Urinary bladder (tissue), 4 donors: Measurements from ENCODE around the gene MIEN1. TPM values are rescaled to one million over a fixed set of nuclear protein-coding genes. Genes with fewer than 3 reads are reported as not detected.

Experiments used
- DNase-seq: peaks from one replicate; pipeline ENCODE4 v3.0.0-alpha.2; 2015; ENCODE audit errors: extremely low spot score
- H3K27ac ChIP-seq: one replicate; pipeline ENCODE4 v1.5.1; 2013; ENCODE audit warnings: low read depth, mild to moderate bottlenecking, moderate library complexity
- H3K36me3 ChIP-seq: one replicate; pipeline ENCODE4 v1.6.1; 2013; ENCODE audit warnings: mild to moderate bottlenecking, moderate library complexity; ENCODE audit not compliant: insufficient read depth
- H3K4me1 ChIP-seq: one replicate; pipeline ENCODE4 v1.6.1; 2013; ENCODE audit warnings: mild to moderate bottlenecking, moderate library complexity; ENCODE audit not compliant: insufficient read depth
- H3K4me3 ChIP-seq: one replicate; pipeline ENCODE4 v1.5.1; 2013; ENCODE audit warnings: low read depth, low read length
- WGBS: extraction: QIAGEN DNeasy Blood & Tissue Kit; methylation state at CpG from one replicate; pipeline ENCODE4 v1.1.7; 2013; 5-methylcytosine and 5-hydroxymethylcytosine counted together
- polyA plus RNA-seq: library from polyadenylated mRNA; stranded (reverse); fragments of 200-250 nt; gene quantifications from one replicate; pipeline ENCODE4 v1.2.3, GENCODE V29; 2013
- total RNA-seq: library from RNA; depleted of rRNA; stranded (reverse); fragments of >200 nt; gene quantifications from one replicate; pipeline ENCODE4 v1.2.3, GENCODE V29; 2014
- donor health status: healthy with polysubstance abuse.
- donor health status: healthy.

Gene MIEN1
- total and polyA plus RNA-seq, 2 donors = 7.9 to 60.5 TPM

DNA sequence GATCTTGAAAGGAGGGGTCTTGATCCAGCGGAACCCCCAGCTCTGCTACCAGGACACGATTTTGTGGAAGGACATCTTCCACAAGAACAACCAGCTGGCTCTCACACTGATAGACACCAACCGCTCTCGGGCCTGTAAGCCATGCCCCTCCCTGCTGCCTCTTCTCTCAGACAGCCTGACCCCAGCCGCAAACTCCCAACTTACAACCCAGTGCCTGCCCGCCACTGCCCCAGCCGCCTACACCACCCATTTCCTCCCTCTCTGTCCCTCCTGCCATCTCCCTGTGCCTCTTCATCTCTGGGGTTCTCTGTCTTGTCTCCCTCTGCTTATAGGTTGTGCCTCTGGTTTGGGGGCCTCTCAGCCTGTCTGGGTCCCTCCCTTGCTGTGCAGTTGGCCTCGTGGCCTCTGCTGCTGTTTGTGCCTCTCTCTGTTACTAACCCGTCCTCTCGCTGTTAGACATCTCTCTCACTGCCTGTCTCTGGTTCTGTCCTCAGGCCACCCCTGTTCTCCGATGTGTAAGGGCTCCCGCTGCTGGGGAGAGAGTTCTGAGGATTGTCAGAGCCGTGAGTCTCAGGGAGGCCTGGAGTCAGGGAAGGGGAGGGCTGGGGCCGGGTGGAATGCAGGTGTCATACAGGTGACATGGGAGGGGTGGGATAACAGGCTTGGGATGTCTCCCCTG is 20.9 kb downstream of the MIEN1 start:
- Histone ChIP-seq H3K4me1 (peaks cover 3% of the 10 kb centered on the region), H3K4me3 (no peak overlapping the region), H3K36me3 (peaks cover 2% of the 10 kb centered on the region), H3K27ac (no peak overlapping the region)
- no peak for DNase-seq
- WGBS = 87% methylated on average over 14 of the region's 14 CpGs

DNA sequence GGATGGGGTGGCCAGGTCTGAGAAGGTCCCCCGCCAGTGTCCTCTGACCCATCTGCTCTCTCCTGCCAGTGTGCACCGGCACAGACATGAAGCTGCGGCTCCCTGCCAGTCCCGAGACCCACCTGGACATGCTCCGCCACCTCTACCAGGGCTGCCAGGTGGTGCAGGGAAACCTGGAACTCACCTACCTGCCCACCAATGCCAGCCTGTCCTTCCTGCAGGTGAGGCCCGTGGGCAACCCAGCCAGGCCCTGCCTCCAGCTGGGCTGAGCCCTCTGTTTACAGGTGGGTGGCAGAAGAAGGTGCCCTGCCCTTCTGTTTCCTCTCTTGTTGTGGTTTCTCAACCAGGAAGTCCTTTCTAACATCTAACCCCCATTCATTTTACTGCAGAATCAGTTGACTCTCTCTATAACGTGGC is 23.4 kb downstream of the MIEN1 start:
- Histone ChIP-seq H3K4me1 (peaks cover 3% of the 10 kb centered on the region), H3K36me3 (peaks cover 2% of the 10 kb centered on the region), H3K4me3 (no peak overlapping the region), H3K27ac (no peak overlapping the region)
- WGBS = 83% methylated on average over 7 of the region's 7 CpGs
- DNase-seq = no peak

DNA sequence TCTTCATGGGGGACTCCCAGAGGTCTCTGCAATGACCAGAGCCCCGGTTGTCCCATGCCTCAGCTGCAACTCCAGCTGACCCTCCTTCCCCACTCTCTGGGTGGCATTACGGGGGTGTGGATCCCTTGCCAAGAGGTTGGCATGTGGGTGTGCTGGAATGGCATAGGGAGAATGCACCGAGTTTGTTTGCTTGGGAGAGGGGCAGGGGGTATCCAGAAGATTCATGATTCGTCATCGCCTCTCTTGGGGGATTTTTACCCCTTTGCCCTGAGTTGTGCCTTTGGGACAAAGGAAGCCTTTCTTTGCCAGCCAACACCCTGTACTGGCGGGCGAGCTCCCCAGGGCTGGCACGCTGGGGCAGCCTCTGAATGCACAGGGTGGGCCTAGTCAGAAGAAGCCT is 23.9 kb downstream of the MIEN1 start:
- DNase-seq = no peak
- no peak overlapping the region for H3K4me3 ChIP-seq
- 77% methylated on average over 8 of the region's 8 CpGs for WGBS
- H3K27ac ChIP-seq = peak overlapping the region; percentile 35
- H3K4me1 ChIP-seq = peaks cover 3% of the 10 kb centered on the region
- H3K36me3 ChIP-seq = peaks cover 2% of the 10 kb centered on the region

DNA sequence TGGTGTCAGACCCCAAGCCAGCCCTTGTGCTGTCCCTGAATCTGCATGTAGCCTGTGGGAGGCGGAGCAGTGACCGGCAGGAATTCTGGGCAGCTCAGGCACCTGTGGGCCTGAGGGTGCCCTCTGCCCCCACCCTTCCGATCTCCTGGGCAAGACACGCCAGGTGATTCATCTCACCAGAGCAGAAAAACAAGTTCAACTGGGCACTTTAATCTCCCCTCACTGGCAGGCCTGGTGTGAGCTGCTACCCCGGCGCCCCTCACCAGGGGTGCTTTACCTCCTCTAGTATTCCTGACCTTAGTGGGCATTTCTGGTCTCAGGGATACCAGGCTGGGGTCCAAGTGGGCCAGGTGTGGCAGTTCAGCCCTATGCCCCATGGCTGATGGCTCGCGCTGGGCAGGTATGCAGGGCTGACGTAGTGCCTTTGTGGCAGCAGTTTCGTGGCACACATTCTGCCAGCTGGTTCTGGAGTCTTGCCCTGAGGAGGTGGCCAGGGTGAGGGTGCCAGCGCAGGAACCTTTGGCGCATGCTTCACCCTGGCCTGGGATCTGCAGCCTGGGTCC is 24.5 kb downstream of the MIEN1 start:
- Histone ChIP-seq H3K36me3 (peaks cover 2% of the 10 kb centered on the region), H3K4me3 (no peak overlapping the region), H3K4me1 (peaks cover 3% of the 10 kb centered on the region), H3K27ac (peak overlapping the region; percentile 40)
- DNase-seq = no peak
- 82% methylated on average over 12 of the region's 12 CpGs for WGBS

DNA sequence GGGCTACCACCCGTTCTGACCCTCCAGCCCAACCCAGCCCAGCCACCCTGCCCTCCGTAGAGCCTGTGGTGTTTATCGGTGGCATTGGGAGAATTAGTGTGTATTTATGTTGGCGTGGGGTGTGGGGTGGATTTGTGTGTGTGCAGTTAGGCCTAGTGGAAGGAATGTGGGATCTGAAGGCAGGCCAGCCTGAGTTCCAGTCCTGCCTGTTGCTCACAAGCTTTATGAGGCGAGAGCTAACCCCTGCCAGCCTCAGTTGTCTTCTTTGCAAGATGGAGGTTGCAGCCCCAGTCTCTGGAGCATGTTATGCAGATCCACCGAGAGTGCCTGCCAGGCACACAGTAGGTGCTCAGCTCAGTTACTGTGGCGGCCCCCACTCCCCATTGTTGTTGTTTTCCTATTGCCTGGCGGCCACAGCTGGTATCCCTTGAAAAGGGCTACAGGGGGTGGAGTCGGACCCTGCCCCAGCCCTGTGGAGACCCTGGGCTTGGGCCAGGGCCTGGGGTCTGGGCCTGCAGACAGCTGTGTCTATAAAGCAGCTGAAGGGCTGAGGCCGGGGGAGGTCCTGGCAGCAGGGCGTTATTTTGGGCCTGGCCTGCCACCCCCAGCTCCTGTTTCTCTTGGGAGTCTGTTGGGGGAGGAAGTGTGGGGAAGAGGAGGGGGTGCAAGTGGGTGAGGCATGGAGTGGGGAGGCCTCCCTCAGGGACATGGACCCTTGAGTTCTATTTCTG is 25.3 kb downstream of the MIEN1 start:
- H3K4me3 ChIP-seq = no peak overlapping the region
- 44% methylated on average over 11 of the region's 11 CpGs for WGBS
- DNase-seq = no peak
- H3K36me3 ChIP-seq = peaks cover 2% of the 10 kb centered on the region
- H3K4me1 ChIP-seq = peaks cover 3% of the 10 kb centered on the region
- H3K27ac ChIP-seq = peak overlapping the region; percentile 40

DNA sequence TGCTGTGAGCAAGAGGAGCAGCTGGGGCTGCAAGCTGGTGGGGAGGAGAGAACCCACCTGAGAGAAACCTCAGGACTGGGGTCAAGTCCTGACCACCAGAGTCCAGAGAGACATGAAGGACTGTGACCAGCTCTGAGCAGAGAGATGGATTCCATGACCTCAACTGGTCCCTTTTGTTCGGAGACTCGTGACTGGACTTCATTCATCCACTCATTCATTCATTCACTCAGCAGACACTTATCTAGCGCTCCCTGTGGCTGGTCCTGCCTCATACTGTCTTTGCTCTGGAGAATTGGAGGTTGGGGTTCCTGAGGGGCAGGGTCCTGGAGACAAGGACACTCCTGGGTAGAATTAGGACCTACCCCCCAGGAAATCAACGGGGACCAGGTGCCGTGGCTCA is 26.4 kb downstream of the MIEN1 start:
- H3K4me1 ChIP-seq = peaks cover 3% of the 10 kb centered on the region
- WGBS = 89% methylated on average over 5 of the region's 5 CpGs
- H3K4me3 ChIP-seq = no peak overlapping the region
- H3K36me3 ChIP-seq = peaks cover 2% of the 10 kb centered on the region
- no peak for DNase-seq
- peak overlapping the region; percentile 45 for H3K27ac ChIP-seq

DNA sequence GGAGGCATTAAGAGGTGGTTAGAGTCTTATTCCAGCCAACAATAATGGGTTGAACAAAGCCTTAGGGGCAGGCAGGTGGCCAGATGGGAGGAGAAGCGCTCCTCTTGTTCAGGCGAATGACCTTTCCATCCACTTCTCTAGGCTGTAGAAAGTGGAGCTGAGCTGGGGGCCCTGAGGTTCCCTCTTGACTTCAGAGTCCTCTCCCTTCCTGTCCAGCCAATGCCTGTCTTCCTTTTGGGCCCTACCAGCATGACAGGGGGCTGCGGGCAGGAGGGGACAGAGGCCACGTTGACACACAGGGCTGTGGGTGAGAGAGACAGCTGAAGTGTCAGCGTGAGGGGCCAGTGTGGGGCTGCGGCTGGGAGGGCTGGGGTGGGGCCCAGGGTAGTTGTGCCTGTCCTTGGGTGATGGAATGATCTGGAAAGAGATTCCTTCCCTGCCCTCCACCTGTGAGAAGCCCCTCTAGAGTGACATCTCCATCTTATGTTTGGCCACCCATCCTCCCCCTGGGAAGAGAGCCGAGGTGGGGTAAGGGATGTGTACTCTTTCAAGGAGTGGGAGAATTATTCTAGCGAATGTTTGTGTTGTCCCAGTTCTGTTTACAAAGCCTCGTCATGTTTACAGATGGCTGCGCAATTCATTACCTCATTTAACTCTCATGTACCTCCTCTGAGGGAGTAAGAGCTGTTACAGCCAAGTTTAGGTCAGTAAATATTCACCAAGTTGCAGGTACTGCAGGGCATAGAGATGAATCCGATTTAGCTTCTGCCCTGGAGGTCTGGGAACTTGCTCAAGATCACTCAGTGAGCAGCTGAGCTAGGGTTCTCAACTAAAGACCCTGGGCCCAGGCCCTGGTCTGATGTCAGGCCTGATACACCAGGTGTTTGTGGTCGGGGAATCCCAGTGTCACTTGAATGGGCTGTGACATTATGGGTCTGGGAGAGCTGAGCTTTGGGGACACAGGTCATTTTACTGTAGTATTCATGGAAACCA is 27.1 kb downstream of the MIEN1 start:
- 48% methylated on average over 12 of the region's 12 CpGs for WGBS
- no peaks in the 10 kb centered on the region for H3K36me3 ChIP-seq
- peaks cover 3% of the 10 kb centered on the region for H3K4me1 ChIP-seq

DNA sequence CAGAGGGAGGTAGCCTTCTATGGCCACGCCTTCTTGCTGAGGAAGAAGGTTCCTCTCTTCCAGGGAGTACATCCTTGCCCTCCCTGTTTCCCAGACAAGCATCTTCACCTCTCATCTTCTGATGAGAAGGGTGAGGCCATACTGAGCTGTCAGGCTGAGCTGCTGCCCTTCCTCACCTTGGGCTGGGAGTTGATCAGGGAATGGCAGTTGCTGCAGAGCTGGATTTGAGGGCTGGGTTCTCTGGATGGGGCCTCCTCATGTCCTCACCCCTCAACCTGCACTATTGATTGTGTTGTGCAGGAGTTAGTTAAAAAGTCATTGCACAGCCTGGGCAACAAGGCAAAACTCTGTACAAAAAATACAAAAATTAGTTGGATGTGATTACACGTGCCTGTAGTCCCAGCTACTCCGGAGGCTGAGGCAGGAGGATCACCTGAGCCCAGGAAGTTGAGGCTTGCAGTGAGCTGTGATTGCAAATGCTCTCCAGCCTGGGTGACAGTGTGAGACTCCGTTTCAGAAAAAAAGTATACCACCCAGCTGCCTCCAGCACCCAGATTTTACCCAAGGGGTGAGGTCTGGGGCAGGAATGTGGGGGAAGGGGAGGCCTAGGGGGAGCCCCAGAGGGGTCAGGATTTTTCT is 28.4 kb downstream of the MIEN1 start:
- H3K4me3 ChIP-seq = no peak overlapping the region
- H3K36me3 ChIP-seq = no peaks in the 10 kb centered on the region
- WGBS = 75% methylated on average over 4 of the region's 4 CpGs
- DNase-seq = no peak
- peaks cover 3% of the 10 kb centered on the region for H3K4me1 ChIP-seq
- H3K27ac ChIP-seq = no peak overlapping the region

More for the DNA sequence above, 27.1 kb downstream of the MIEN1 start:
- no peak overlapping the region for H3K4me3 ChIP-seq
- H3K27ac ChIP-seq = peak overlapping the region; percentile 73
- no peak for DNase-seq

DNA sequence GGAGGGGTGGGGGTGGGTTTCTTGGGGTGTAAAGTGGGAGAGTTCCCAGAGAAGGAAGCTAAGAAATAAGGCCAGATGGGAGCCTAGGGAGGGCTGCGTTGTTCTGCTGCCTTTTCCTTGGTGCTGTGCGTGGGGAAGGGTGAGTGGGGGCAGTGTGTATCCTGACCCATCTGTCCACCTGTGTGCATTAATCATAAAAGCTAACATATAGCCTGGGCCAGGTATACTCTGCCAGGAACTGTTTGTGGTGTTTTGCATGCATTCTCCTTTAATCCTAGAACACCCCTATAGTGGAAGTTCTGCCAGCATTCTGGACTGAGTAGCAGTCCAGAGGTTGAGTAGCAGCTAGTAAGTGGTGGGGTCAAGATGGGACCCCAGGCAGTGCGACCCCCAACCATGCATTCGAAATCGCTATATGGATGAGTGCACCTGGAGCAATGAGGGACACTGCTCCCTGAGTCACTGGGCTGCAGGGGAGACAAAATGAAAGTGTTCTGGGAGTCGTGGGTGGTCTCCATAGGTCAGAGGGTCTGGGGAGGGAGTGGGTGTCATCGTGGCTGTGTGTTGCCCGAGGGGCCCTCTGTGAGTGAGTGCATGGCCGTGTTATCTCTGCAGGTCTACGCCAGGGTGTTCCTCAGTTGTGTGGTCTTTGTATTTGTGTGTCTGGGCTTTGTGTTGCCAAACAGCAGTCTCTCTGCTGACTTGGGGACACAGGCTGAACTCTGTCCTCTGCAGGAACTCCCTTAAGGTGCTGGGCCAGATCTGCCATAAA is 29.1 kb downstream of the MIEN1 start:
- Histone ChIP-seq H3K36me3 (no peaks in the 10 kb centered on the region), H3K4me1 (peaks cover 3% of the 10 kb centered on the region), H3K4me3 (peak overlapping the region; percentile 88), H3K27ac (peak overlapping the region; percentile 95)
- no peak for DNase-seq
- 30% methylated on average over 10 of the region's 10 CpGs for WGBS

DNA sequence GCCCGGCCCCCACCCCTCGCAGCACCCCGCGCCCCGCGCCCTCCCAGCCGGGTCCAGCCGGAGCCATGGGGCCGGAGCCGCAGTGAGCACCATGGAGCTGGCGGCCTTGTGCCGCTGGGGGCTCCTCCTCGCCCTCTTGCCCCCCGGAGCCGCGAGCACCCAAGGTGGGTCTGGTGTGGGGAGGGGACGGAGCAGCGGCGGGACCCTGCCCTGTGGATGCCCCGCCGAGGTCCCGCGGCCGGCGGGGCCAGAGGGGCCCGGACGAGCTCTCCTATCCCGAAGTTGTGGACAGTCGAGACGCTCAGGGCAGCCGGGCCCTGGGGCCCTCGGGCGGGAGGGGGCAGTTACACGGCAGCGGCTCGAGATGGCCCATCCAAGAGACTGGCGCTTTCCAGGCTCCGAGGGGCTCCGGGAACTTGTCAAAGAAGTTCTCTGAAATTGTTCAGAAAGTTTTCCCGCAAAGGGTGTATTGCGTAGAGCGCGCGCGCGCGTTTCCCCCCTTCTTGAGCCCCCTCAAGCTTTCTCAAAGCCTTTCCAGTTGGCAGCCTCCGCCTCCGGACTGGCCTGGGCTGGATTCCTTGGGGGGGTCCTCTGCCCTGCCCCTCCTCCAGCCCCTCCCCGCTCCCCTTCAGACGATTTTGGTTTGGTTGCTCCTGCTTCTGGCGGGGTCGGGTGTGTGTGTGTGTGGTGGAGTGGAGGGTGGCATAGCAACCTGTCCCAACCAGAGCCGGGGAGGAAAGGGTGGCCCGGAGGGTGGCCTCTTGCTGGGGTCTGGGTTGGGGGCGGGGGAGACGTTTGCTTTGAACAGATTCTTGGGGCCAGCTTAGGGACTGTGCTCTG is 30.0 kb downstream of the MIEN1 start:
- DNase-seq = no peak
- peak overlapping the region; percentile 95 for H3K27ac ChIP-seq
- no peaks in the 10 kb centered on the region for H3K36me3 ChIP-seq
- under 1% methylated on average over 57 of the region's 57 CpGs for WGBS
- peaks cover 3% of the 10 kb centered on the region for H3K4me1 ChIP-seq
- peak overlapping the region; percentile 88 for H3K4me3 ChIP-seq

DNA sequence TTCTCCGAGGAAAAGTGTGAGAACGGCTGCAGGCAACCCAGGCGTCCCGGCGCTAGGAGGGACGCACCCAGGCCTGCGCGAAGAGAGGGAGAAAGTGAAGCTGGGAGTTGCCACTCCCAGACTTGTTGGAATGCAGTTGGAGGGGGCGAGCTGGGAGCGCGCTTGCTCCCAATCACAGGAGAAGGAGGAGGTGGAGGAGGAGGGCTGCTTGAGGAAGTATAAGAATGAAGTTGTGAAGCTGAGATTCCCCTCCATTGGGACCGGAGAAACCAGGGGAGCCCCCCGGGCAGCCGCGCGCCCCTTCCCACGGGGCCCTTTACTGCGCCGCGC is 30.5 kb downstream of the MIEN1 start, which contains the start of gene ERBB2:
Gene ERBB2 (plus strand): TSS at position 247 of the 330 bp plus-strand sequence. CDS start 175 bp downstream, outside the sequence.
- Histone ChIP-seq H3K4me3 (peak within 1 kb of the TSS; percentile 88), H3K27ac (peak within 1 kb of the TSS; percentile 95), H3K36me3 (no peaks in the 10 kb centered on the region), H3K4me1 (no peaks in the 10 kb centered on the region)
- WGBS = 1% methylated on average over 20 of the region's 20 CpGs
- peak; percentile 75 for DNase-seq
